GM13977 (cell line): ENCODE measurements around the gene UNCX.
"Not testable (repeated sequence)": the region's sequence is repeated elsewhere in the genome, so short reads cannot be mapped to it uniquely, and the experiment has no call there.

ENCODE experiments used
- DNase-seq: peaks from one replicate; pipeline ENCODE4 v3.0.0; 2012; ENCODE audit warnings: low spot score
- in situ Hi-C: fragments of 300-500 bp; cut with MboI; formaldehyde crosslinking; loops from one replicate; pipeline ENCODE4 v1.12.0; 2022; ENCODE audit warnings: low sequenced_read_pairs, low pct_unique_long_range_greater_than_20kb, mixed read lengths, inconsistent platforms; ENCODE audit not compliant: unreplicated experiment
- TF ChIP-seq, protein P1 (sequence below): IDR thresholded peaks from 2 replicates; pipeline ENCODE4 v1.5.1; 2012; ENCODE audit warnings: mild to moderate bottlenecking, control low read depth; ENCODE audit not compliant: insufficient read depth; ENCODE audit errors: extremely low read depth, missing control alignments

Gene UNCX

DNA sequence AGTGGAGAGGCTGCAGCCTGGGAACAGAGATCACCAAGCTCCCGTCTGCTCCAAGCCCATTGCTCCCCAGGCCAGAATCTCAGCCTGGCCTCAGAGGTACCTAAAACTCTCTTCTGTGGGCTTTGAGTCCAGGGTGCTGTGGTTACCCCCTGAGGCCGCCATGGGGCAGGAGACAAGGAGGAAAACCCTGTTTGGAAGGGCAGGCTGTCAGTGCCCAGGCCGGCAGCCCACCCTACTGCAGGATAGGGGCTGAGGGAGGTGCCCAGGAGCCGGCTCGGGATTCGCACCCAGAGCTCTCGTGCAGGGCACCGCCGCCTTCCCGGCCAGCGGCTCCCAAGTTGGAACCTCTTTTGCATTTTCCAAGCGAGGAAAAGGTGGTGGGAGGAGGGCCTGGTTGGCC lies 24.5 kb downstream of the UNCX start:
- in situ Hi-C loops: no loop called here
- TF ChIP-seq, protein P1, sequence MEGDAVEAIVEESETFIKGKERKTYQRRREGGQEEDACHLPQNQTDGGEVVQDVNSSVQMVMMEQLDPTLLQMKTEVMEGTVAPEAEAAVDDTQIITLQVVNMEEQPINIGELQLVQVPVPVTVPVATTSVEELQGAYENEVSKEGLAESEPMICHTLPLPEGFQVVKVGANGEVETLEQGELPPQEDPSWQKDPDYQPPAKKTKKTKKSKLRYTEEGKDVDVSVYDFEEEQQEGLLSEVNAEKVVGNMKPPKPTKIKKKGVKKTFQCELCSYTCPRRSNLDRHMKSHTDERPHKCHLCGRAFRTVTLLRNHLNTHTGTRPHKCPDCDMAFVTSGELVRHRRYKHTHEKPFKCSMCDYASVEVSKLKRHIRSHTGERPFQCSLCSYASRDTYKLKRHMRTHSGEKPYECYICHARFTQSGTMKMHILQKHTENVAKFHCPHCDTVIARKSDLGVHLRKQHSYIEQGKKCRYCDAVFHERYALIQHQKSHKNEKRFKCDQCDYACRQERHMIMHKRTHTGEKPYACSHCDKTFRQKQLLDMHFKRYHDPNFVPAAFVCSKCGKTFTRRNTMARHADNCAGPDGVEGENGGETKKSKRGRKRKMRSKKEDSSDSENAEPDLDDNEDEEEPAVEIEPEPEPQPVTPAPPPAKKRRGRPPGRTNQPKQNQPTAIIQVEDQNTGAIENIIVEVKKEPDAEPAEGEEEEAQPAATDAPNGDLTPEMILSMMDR: no peak
- DNase-seq: no peak

DNA sequence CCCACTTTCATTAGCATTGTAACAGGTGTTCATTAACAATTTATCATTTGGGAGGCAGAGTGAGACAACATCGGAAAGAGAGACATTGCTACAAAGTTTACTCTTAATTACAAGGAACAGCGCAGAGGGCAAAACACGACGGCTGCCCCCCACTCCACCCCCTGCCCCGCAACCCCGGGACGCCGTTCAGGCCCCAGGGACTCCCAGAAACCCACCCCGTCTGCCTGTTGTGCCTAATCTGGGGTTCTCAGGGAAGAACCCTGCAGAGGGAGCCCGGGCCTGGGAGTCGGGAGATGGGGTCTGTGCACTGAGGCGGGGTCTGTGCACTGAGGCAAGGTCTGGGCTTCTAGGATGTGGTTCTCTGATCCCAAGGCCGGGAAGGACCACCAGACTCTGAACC lies 25.2 kb downstream of the UNCX start:
- no peak for DNase-seq
- TF ChIP-seq, protein P1: no peak
- in situ Hi-C loops: no loop called here

DNA sequence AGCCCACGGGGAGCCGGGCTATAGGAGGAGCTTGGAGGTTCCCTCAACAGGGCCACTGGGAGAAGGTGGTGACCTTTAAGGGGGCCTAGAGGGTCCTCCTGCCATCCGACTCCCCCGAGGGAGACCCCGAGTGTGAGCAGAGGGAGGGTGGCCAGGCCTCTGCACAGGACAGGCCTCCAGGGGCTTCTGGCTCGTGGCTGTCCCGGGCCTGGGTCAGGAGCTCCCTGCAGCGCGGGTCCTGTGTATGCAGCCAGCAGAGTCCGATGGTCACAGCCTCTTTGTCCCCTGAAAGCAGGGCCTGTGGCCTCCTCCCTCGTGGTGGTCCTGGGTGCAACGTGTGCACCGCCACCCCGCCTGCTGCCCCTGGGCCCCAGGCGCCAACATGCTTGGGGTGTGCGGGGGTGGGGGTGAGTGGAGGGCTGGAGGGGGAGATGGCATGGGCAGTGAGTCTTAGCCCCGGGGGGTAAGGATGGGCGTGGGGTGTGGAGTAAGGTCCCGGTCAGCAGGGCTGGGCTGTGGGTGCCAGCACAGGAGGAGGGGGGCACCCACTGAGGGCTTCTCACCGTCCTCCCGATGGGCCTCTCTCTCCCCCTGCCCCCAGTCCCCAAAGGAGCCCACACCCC lies 27.1 kb downstream of the UNCX start:
- in situ Hi-C loops: no loop called here
- TF ChIP-seq, protein P1: no peak

DNA sequence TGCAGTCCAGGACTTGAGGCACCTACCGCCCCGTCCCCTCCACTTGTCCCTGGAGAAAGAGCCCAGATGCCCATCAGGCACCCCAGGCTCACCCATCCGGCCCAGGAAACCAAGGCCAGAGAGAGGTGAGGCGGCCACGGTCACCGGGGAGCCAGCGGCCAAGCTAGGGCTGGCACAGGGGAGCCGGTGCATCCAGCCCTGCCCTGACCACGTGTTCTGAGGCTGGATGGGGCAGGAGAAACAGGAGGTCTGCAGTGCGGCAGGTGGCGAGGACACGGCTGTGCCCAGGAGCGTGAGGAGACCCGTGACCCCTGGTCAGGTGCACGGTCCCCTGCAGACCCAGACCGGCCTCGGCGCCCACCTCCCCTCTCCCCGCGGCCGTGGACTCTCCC lies 27.6 kb downstream of the UNCX start:
- no peak for DNase-seq
- TF ChIP-seq, protein P1: no peak
- in situ Hi-C loops: no loop called here

More for the DNA sequence above, 27.1 kb downstream of the UNCX start:
- DNase-seq: no peak

DNA sequence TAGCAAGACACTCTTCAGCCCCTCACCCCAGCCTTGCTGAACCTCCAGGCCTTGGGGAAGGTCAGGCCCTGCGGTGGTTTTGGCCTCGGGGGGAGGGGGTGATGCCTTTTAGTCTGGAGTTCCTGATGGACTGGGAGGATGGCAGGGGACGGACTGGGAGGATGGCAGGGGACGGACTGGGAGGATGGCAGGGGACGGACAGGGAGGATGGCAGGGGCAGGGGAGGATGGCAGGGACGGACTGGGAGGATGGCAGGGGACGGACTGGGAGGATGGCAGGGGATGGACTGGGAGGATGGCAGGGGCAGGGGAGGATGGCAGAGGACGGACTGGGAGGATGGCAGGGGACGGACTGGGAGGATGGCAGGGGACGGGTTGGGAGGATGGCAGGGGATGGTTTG lies 28.4 kb downstream of the UNCX start:
- DNase-seq, in situ Hi-C loops: not testable (repeated sequence)

DNA sequence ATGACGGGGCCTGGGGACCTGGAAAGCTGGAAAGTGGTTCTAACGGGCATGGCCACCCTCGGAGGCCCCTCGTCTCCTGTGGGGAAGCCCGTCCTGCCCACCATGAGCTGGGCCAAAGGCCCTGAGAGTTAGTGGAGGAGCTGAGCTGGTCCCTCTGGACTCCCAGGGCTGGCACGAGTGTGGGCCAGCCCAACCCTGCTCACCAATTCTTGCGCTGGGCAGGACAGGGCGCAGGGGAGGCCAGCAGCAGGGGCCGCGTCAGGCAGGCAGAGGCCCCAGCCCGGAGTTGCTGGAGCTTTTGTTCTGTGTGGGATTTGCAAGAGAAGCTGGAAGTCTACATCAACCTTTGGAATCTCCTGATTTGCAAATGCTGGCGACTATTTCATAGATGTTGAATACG lies 29.8 kb downstream of the UNCX start:
- TF ChIP-seq, protein P1: no peak
- in situ Hi-C loops: no loop called here
- DNase-seq: no peak

DNA sequence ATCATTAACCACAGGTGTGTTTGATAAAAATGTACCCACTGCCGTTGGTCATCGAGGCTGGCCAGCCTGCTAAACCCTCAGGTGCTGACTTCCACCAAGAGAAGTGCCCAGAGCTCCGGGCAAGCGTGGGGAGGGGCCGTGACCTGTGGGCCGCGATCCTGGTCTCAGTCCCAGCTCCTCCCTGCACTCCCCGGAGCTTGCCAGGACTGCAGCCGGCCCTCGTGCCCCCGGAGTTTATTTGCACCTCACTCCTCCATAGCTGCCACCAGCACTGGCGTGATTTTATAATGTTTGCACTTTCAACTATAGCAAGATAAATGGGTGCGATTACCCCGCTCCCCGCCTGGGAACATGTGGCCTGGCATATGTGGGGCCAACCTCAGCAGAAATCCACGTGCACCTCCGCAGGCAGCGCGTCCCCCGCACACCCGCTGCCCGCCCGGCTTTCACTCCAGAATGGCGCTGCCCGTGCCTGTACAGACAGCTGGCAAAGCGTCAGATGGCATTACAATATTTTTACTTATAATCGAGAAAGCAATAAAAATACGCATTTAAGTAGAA lies 30.8 kb downstream of the UNCX start:
- in situ Hi-C loops: no loop called here
- DNase-seq: no peak
- TF ChIP-seq, protein P1: no peak
